ENCODE data around the gene SLC16A3.

- TF ChIP-seq, protein P1, sequence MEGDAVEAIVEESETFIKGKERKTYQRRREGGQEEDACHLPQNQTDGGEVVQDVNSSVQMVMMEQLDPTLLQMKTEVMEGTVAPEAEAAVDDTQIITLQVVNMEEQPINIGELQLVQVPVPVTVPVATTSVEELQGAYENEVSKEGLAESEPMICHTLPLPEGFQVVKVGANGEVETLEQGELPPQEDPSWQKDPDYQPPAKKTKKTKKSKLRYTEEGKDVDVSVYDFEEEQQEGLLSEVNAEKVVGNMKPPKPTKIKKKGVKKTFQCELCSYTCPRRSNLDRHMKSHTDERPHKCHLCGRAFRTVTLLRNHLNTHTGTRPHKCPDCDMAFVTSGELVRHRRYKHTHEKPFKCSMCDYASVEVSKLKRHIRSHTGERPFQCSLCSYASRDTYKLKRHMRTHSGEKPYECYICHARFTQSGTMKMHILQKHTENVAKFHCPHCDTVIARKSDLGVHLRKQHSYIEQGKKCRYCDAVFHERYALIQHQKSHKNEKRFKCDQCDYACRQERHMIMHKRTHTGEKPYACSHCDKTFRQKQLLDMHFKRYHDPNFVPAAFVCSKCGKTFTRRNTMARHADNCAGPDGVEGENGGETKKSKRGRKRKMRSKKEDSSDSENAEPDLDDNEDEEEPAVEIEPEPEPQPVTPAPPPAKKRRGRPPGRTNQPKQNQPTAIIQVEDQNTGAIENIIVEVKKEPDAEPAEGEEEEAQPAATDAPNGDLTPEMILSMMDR (IDR thresholded peaks at IDR 0.05; ENCODE audit: low read depth, low read length, missing input control) = no peak
- TF ChIP-seq GABPA (IDR thresholded peaks at IDR 0.05 in 1 of 2, conservative IDR thresholded peaks at IDR 0.05 in 1 of 2) (no peak), EGR1 (IDR thresholded peaks at IDR 0.05; ENCODE audit: low read depth in 2 of 2) (no peak), TAF1 (conservative IDR thresholded peaks at IDR 0.05) (no peak), SP1 (IDR thresholded peaks at IDR 0.05) (no peak)
- TF ChIP-seq, protein P2, sequence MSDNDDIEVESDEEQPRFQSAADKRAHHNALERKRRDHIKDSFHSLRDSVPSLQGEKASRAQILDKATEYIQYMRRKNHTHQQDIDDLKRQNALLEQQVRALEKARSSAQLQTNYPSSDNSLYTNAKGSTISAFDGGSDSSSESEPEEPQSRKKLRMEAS (IDR thresholded peaks at IDR 0.05) = no peak
- TF ChIP-seq, protein P3, sequence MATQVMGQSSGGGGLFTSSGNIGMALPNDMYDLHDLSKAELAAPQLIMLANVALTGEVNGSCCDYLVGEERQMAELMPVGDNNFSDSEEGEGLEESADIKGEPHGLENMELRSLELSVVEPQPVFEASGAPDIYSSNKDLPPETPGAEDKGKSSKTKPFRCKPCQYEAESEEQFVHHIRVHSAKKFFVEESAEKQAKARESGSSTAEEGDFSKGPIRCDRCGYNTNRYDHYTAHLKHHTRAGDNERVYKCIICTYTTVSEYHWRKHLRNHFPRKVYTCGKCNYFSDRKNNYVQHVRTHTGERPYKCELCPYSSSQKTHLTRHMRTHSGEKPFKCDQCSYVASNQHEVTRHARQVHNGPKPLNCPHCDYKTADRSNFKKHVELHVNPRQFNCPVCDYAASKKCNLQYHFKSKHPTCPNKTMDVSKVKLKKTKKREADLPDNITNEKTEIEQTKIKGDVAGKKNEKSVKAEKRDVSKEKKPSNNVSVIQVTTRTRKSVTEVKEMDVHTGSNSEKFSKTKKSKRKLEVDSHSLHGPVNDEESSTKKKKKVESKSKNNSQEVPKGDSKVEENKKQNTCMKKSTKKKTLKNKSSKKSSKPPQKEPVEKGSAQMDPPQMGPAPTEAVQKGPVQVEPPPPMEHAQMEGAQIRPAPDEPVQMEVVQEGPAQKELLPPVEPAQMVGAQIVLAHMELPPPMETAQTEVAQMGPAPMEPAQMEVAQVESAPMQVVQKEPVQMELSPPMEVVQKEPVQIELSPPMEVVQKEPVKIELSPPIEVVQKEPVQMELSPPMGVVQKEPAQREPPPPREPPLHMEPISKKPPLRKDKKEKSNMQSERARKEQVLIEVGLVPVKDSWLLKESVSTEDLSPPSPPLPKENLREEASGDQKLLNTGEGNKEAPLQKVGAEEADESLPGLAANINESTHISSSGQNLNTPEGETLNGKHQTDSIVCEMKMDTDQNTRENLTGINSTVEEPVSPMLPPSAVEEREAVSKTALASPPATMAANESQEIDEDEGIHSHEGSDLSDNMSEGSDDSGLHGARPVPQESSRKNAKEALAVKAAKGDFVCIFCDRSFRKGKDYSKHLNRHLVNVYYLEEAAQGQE (IDR thresholded peaks at IDR 0.05) = no peak
Observed at GRCh38 chr17:82246365-82247181, 17.7 kb downstream of the SLC16A3 start.
